ENCODE measurements around the gene GHITM.
"Not testable (repeated sequence)": the region's sequence is repeated elsewhere in the genome, so short reads cannot be mapped to it uniquely, and the experiment has no call there.

GHITM gene

DNA sequence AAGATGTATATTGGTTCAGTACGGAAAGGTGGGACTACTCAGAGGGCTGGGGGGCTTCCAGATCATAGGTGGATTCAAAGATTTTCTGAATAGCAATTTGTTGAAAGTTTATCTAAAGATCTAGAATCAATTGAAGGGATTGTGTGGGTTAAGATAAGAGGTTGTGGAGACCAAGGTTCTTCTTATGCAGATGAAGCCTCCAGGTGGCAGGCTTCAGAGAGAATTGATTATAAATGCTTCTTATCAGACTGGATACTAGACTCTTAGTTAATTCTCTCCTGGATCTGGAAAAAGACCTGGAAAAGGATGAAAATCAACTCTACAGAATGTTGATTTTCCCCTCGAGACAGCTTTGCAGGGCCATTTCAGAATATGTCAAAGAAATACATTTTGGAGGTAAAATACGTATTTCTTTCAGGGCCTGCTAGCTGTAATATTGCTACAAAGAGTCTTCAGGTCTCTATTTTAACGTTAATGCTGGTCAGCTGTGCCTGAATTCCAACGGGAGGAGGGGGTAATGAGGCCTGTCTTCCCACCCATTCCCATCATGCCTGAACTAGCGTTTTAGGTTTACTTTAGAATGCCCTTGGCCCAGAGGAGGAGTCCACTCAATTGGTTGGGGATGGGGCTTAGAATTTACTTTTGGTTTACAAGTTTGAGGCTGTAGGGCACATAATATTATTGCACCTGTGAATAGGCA, 21.5 kb downstream of the GHITM start:
- TF ChIP-seq, protein P1, sequence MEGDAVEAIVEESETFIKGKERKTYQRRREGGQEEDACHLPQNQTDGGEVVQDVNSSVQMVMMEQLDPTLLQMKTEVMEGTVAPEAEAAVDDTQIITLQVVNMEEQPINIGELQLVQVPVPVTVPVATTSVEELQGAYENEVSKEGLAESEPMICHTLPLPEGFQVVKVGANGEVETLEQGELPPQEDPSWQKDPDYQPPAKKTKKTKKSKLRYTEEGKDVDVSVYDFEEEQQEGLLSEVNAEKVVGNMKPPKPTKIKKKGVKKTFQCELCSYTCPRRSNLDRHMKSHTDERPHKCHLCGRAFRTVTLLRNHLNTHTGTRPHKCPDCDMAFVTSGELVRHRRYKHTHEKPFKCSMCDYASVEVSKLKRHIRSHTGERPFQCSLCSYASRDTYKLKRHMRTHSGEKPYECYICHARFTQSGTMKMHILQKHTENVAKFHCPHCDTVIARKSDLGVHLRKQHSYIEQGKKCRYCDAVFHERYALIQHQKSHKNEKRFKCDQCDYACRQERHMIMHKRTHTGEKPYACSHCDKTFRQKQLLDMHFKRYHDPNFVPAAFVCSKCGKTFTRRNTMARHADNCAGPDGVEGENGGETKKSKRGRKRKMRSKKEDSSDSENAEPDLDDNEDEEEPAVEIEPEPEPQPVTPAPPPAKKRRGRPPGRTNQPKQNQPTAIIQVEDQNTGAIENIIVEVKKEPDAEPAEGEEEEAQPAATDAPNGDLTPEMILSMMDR (conservative IDR thresholded peaks at IDR 0.05; ENCODE audit: low read depth, low read length) = no peak
- H3K4me3 ChIP-seq (ENCODE audit: low read depth, low read length) = no peak overlapping the region
- DNase-seq (ENCODE audit: low read depth) = no peak

DNA sequence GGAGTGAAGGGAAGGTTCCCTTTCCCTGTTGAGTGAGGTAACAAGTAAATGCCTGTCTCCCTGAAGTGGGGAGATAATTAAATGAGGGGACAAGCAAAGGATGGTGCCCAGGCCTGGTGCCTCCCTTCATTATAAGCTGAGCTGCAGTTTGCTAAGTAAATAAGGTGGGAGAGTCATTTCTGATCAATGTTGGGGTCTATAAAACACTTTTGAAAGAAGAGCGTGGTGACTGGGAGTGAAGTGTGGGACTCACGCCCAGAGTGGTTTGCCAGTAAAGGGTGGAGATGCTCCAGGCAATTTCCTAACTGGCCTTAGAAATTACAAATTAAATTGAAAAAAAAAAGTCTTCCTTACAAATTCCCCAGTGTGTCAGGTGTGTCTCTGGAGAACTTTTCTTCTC, 24.7 kb downstream of the GHITM start:
- DNase-seq (ENCODE audit: low read depth) = no peak
- TF ChIP-seq, protein P1 (conservative IDR thresholded peaks at IDR 0.05; ENCODE audit: low read depth, low read length) = no peak
- no peak overlapping the region for H3K4me3 ChIP-seq (ENCODE audit: low read depth, low read length)

DNA sequence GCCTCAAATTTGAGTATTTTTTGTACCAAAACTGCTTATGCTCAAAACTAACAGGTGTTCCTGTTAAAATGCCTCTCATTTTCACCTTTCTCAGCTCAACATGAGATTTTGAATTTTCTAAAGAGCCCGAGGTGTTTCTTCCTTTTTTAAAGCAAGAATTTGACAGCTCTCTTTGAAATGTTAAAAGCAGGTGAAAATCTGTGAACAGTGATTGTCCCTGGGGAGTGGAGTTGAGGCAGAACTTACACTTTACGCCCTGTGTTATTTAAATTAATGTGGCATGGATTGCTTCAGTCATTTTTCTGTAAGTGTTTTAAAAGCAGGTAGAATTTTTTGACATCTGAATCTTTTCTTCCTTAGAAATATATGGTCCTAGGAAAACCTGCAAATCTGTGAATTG, 25.1 kb downstream of the GHITM start:
- no peak overlapping the region for H3K4me3 ChIP-seq (ENCODE audit: low read depth, low read length)
- TF ChIP-seq, protein P1 (conservative IDR thresholded peaks at IDR 0.05; ENCODE audit: low read depth, low read length) = no peak
- DNase-seq (ENCODE audit: low read depth) = no peak

DNA sequence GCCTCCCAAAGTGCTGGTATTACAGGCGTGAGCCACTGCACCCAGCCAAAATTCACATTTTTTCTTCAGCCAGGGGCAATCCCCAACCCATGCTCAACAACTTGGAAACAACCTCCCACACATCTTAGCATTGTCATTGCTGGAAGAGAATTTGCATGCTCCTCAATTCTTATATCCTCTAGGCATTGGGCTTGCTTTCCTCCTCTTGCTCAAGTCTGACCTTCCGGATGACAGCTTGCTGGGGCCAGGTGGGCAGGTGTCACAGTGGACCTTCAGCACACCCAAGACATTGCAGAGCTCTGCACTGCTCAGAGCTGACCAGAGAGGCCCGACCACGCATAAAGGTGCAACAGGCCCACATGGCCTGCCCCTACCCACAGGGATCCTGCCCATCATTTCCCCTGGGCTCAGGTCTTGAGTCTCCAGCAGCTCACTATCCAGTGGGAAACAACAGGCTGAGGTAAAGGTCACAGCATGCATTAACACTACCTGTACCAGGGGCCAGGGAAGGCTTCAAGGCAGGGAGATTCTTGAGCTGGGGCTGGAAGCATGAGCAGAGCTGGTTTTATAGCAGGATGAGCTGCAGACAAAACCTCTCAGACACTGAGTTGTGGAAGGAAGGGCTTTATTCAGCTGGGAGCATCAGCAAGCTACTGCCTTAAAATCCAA, 27.4 kb downstream of the GHITM start:
- H3K4me3 ChIP-seq (ENCODE audit: low read depth, low read length) = no peak overlapping the region
- TF ChIP-seq, protein P1 (conservative IDR thresholded peaks at IDR 0.05; ENCODE audit: low read depth, low read length) = no peak
- no peak for DNase-seq (ENCODE audit: low read depth)

DNA sequence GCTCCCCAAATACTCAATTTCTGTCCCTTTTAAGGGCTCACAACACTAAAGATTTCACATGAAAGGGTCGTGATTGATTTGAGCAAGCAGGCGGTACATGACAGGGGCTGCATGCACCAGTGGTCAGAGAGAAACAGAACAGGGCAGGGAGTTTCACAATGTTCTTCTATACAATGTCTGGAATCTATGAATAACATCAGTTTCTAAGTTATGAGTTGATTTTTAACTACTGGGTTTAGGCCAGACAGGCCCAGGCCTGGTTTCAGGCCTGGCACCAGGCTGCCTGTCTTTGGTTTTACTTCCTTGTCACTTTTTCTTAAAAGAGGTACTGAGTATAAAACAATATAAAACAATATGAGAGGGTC, 28.0 kb downstream of the GHITM start:
- DNase-seq (ENCODE audit: low read depth) = not testable (repeated sequence)

DNA sequence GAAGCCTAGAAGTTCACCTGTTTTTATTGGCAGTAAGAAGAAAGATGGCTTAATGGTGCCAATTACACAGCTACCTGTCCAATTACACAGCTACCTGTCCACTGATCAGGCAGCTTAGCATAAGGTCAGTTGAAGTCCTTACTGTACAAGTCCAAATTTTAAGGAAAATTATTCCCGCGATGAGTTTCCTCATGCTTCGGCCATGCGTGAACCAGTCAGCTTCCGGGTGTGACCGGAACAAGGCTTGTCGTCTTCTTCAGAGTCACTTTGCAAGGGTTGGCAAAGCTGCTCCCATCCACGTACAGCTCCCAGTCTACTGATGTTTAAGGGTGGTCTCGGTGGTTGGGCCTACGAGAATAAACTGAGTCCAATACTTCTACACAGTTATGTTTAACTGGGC, 29.1 kb downstream of the GHITM start:
- H3K4me3 ChIP-seq (ENCODE audit: low read depth, low read length); DNase-seq (ENCODE audit: low read depth): not testable (repeated sequence)

More for the DNA sequence above, 28.0 kb downstream of the GHITM start:
- H3K4me3 ChIP-seq (ENCODE audit: low read depth, low read length) = not testable (repeated sequence)

DNA sequence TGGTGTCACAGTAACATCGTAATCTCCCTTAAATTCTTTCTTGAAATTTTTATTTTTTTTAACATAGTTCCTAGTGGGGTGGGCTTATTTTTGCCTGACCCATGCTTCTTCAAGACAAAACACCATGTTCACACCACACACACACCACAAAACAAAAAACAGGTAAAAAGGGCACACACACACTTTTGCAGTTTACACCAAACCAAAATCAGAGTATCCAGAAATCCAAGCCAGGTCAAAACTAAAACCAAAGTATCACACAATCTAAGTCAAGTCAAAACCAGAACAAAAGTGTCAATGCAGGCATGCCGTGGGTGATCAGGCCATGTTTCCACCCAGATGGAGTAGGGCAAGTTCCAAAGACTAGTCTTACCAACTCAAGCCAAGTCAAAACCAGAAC, 31.9 kb downstream of the GHITM start:
- H3K4me3 ChIP-seq (ENCODE audit: low read depth, low read length); DNase-seq (ENCODE audit: low read depth): not testable (repeated sequence)

DNA sequence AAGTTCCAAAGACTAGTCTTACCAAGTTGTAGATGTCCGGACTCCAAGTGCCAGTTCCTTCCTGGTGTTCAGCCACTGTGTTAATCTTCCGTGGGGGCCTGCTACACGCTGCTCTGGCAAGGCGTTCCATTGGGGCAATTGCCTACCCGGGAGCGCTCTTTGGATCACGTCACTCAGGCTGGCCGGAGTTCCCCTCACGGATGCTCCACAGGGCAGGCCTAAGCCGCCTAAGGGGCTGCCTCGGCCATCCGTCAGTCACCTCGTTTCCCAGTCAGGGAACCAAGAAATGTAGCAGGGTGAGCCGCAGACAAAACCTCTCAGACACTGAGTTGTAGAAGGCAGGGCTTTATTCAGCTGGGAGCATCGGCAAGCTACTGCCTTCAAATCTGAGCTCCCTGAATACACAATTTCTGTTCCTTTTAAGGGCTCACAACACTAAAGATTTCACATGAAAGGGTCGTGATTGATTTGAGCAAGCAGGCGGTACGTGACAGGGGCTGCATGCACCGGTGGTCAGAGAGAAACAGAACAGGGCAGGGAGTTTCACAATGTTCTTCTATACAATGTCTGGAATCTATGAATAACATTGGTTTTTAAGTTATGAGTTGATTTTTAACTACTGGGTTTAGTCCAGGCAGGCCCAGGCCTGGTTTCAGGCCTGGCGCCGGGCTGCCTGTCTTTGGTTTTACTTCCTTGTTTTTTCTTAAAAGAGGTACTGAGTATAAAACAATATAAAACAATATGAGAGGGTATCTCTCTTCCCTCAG, 32.6 kb downstream of the GHITM start:
- DNase-seq (ENCODE audit: low read depth); H3K4me3 ChIP-seq (ENCODE audit: low read depth, low read length): not testable (repeated sequence)
